ENCODE data around the gene RNF32.
"Not testable (repeated sequence)": the region's sequence is repeated elsewhere in the genome, so short reads cannot be mapped to it uniquely, and the experiment has no call there.

The RNF32 gene

DNA sequence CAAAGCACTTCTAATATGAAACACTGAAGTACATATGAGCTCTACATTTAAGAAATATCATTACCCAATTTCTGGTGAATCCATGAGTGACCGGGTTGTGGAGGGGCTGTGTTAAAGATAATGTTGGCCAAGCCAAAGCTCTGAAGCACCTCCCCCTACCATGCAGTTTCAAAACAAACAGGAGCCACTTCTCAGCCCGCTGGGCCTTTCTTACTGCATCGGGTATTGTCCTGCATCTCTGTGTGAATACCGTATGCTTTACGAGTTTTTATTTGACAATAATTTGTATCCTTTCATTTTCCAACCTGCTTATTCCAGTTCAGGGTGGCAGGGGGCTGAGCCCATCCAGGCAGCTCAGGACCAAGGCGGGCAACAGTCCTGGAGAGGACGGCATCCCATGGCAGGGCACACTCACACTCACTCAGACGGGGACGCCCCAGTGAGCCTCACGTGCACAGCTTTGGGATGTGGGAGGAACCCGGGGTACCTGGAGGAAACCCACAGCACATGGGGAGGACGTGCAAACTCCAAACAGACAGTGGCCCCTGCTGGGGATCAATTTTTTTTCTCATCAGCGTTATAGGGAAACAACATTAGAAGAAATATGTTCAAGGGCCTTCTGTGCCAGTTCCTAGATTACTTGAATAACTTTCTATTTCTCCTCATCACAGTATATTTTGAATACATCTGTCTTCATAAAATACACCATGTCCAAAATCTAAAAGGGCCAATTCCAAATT, 1.9 kb downstream of the RNF32 start:
- no peak for DNase-seq (ENCODE audit: low read depth)

- not testable (repeated sequence) for DNase-seq (ENCODE audit: low read depth)
These were observed 6.8 kb downstream of the RNF32 start for GRCh38 chr7:156647330-156647729.

GRCh38 chr7:156650042-156650441, 9.5 kb downstream of the RNF32 start:
- DNase-seq (ENCODE audit: low read depth), result no peak

GRCh38 chr7:156651474-156651873, 10.9 kb downstream of the RNF32 start:
- no peak for DNase-seq (ENCODE audit: low read depth)

DNA sequence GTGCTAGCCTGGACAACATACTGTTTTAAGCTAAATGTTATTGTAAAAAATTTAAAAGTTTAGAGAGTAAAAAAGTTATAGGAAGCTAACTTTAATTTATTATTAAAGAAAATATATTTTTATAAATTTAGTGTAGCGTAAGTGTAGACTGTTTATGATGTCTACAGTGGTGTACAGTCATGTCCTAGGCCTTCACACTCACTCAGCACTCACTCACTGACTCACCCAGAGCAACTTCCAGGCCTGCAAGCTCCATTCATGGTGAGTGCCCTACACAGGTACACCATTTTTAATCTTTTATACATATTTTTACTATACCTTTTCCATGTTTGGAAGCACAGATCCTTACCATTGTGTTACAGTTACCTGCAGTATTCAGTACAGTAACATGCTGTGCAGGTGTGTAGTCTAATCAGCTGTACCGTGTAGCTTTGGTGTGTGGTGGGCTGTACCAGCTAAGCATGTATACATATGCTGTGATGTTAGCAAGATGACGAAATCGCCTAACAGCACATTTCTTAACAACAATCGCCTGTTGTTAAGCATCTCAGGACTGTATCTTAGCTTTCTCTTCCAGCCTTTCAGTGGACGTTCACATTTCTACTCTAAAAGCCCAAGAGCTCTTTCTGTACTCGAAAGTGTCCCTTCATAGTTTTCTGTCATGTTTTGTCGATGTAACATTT, 12.5 kb downstream of the RNF32 start:
- no peak for DNase-seq (ENCODE audit: low read depth)

DNA sequence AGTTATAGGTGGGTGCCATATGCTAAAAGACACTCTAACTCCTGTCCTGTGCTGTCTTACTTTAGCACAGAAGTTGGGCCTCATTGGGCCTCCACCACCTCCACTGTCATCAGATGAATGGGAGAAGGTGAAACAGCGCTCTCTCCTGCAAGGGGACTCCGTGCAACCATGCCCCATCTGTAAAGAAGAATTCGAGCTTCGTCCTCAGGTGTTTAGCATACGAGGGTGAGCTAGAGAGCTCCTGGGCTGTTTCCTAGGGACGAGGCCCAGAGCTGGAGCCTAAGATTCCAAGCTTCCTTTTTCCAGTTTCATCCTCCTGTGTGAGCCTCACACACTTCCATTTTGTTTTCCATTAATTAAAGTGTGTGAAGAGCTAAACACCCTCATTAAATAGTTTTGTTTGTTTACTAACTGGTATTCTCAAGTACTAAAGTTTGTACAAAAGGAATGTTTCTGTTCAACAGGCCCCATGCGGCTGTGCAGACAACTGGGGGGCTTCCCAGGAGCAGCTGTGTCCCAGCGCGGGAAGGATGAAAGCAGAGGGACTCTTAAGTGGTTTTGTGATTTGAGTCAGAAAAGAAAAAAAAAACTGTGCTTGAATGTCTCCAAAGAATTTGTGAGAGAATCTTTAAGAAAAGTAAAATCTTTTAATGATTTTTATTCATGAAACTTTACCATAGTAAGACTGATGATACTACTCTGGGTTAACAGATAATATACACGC, 14.1 kb downstream of the RNF32 start:
- no peak for DNase-seq (ENCODE audit: low read depth)

GRCh38 chr7:156655251-156655650, 14.7 kb downstream of the RNF32 start:
- DNase-seq (ENCODE audit: low read depth), result no peak

DNA sequence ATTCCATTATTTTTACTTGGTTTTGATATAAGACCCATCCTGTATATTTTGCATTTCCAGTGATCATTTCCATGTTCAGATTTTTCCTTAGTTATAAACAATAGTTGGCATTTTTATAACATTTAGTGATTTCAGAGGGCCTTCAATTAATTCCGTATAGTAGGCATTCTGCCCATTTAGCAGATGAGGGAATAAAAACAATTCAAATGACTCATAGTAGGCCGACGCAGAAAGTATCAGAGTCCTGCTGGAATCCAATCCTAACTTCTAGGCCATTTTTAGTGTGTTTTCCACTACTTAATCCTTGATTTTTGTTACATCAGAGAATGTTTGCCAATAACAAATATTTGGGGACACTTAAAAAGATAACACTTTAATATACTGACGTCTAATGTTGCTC, 15.4 kb downstream of the RNF32 start:
- no peak for DNase-seq (ENCODE audit: low read depth)

GRCh38 chr7:156656598-156656997, 16.0 kb downstream of the RNF32 start:
- DNase-seq (ENCODE audit: low read depth), result no peak

DNA sequence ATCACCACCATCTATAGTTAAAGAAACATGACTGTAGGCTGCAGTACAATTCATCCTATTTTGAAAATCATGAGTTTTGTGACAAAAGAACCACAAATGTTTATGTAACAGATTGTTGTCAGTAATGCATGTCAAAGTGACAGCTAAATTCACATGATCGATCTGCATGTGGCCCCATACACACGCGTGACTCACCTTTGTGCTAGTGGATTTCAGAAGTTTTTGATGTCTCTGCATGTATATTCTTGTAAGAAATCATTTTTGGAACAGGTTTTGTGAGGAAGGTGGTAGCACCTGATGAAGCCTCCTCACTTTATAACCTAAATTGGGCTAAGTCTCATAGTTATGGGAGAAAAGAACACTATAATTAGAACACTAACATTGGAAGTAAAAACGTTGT, 17.1 kb downstream of the RNF32 start:
- DNase-seq (ENCODE audit: low read depth), result no peak

- no peak for DNase-seq (ENCODE audit: low read depth)
These were observed 18.6 kb downstream of the RNF32 start for GRCh38 chr7:156659203-156659602.

- DNase-seq (ENCODE audit: low read depth), result no peak
These were observed 19.4 kb downstream of the RNF32 start for GRCh38 chr7:156659961-156660360.

GRCh38 chr7:156661637-156662036, 21.1 kb downstream of the RNF32 start:
- no peak for DNase-seq (ENCODE audit: low read depth)

DNA sequence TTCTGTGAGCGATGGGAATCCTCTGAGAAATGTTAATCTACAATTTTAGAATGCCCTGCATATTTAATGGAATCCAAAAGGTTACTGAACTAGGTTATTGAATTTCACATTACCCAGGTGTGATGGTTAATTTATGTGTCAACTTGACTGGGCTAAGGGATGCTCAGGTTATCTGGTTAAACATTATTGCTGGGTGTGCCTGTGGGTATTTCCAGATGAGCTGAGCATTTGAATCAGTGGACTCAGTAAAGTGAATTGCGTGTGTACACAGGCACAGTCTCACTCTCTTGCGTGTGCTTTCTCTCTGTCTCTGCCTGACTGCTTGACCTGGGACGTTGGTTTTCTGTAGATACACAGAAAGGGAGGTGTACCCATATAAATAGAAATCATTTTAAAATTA, 21.7 kb downstream of the RNF32 start:
- DNase-seq (ENCODE audit: low read depth), result no peak

- DNase-seq (ENCODE audit: low read depth), result no peak
These were observed 24.5 kb downstream of the RNF32 start for GRCh38 chr7:156665101-156665500.

DNA sequence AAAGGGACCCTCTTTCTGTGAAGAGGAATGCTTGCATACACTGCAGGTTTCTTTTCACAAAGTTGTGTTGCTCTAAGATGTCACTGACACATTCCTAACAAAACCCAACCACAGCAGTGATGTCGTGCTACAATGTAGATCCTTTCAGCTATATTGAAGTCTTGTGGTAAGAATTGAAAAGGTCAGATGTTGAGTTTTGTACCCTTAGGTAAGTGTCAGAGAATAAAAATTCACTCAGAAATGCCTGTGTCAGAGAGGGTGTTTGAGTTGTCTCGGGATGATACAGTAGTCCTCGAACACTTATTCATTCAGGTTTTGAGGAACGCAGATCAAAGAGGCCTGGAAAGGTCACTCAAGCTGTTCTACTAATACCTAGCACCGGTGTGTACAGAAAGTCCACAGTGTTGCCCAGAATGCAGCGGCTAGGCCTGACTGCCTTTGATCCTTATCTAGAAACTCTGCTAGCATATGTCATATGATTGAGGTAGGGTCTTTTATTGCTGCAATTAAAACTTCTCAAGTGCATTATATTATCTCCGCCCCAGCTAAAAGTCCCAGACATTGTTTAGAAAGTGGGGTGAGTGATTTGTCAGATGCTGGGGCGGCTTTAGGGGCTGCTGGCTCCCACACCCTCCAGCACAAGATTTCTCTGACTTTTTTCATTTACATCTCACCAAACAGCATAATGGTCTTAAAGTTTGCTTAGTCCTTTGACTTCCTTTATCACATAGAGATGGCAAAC, 26.0 kb downstream of the RNF32 start:
- no peak for DNase-seq (ENCODE audit: low read depth)

DNA sequence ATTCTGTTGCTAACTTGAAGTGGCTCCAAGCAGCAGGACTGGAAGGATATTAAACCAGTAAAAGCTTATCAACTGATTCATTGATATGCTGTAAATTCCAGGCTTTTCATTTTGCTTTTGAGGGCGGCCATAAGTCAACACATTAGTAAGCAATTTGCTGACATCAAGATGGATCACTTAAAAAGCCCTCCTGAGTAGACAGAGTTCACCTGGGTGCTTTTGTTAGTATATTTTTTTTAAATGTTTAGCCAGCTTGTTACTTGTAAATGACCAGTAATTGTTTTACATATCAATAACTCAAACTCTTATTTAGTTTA, 26.5 kb downstream of the RNF32 start:
- no peak for DNase-seq (ENCODE audit: low read depth)

GRCh38 chr7:156668130-156668741, 27.7 kb downstream of the RNF32 start:
- DNase-seq (ENCODE audit: low read depth), result no peak

DNA sequence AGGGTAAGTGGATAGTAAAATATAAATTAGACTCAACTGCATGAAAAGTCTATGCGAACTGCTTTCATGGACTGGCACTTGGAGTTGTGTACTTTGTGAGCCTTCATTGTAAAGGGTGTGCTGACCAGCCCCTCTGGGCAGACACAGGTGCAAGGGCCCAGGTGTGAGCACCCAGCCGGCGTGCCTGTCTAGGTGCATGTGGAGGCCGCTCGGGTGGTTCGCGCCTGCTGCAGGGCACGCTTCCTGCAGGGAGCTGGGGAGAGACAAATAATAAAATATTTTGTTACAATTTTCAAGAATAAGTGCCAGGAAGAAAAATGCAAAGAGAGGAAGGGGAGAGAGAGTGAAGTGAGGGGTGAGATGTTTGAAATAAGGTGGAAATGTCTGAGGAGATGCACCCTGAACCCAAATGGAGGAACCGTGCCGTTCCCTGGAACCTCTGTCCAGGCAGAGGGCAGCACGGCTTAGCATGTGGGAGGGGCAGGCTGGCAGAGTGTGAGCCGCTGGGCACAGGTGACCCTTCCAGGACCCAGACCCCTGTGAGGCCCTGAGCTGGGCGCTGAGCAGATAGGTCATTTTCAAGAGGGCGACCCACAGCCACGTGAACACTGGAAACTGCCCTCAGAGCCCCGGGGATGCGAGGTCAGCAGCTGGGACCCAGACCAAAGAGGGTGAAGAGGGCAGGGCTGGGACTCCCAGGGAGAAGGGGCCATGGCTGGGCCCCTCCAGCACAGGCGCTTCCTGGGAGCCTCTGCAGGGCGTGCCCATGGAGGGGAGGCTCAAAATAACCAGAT, 28.7 kb downstream of the RNF32 start:
- no peak for DNase-seq (ENCODE audit: low read depth)

- no peak for DNase-seq (ENCODE audit: low read depth)
These were observed 32.9 kb downstream of the RNF32 start for GRCh38 chr7:156673454-156673853.

GRCh38 chr7:156673902-156674301, 33.3 kb downstream of the RNF32 start:
- no peak for DNase-seq (ENCODE audit: low read depth)

Measured in stimulated activated CD8-positive, alpha-beta memory T cell treated with anti-CD3 and anti-CD28 coated beads, Interleukin-15, amount 100 ng/mL, for 24 hours (primary cell).